ENCODE results near the gene ETV7.

The ETV7 gene

GRCh38 chr6:36335465-36336207, 51.8 kb downstream of the ETV7 start:
- no peak overlapping the region for H3K4me3 ChIP-seq (ENCODE audit: low read depth, low read length)

GRCh38 chr6:36334832-36335459, 52.5 kb downstream of the ETV7 start:
- Histone ChIP-seq H3K4me1 (ENCODE audit: control insufficient read depth, insufficient read depth, low read length) (peaks cover 7% of the 10 kb centered on the region), H3K36me3 (ENCODE audit: control insufficient read depth, insufficient read depth, low read length) (no peaks in the 10 kb centered on the region), H3K27me3 (ENCODE audit: control insufficient read depth, insufficient read depth, low read length) (peaks cover 16% of the 10 kb centered on the region), H3K4me3 (ENCODE audit: low read depth, low read length) (no peak overlapping the region), H3K9ac (ENCODE audit: low read depth, low read length) (no peak overlapping the region), H3K9me3 (ENCODE audit: control insufficient read depth, insufficient read depth, low read length) (no peaks in the 10 kb centered on the region)

More at GRCh38 chr6:36335465-36336207, 51.8 kb downstream of the ETV7 start:
- H3K9me3 ChIP-seq (ENCODE audit: control insufficient read depth, insufficient read depth, low read length) = no peaks in the 10 kb centered on the region
- H3K9ac ChIP-seq (ENCODE audit: low read depth, low read length) = no peak overlapping the region
- H3K36me3 ChIP-seq (ENCODE audit: control insufficient read depth, insufficient read depth, low read length) = no peaks in the 10 kb centered on the region
- H3K27me3 ChIP-seq (ENCODE audit: control insufficient read depth, insufficient read depth, low read length) = peaks cover 18% of the 10 kb centered on the region
- peaks cover 8% of the 10 kb centered on the region for H3K4me1 ChIP-seq (ENCODE audit: control insufficient read depth, insufficient read depth, low read length)

- H3K36me3 ChIP-seq (ENCODE audit: control insufficient read depth, insufficient read depth, low read length) = no peaks in the 10 kb centered on the region
- H3K4me3 ChIP-seq (ENCODE audit: low read depth, low read length) = no peak overlapping the region
- H3K4me1 ChIP-seq (ENCODE audit: control insufficient read depth, insufficient read depth, low read length) = peaks cover 7% of the 10 kb centered on the region
- no peak overlapping the region for H3K9ac ChIP-seq (ENCODE audit: low read depth, low read length)
- no peaks in the 10 kb centered on the region for H3K9me3 ChIP-seq (ENCODE audit: control insufficient read depth, insufficient read depth, low read length)
- peaks cover 8% of the 10 kb centered on the region for H3K27me3 ChIP-seq (ENCODE audit: control insufficient read depth, insufficient read depth, low read length)
Measured at GRCh38 chr6:36333931-36334725, 53.3 kb downstream of the ETV7 start.

GRCh38 chr6:36333171-36333895, 54.1 kb downstream of the ETV7 start:
- Histone ChIP-seq H3K27me3 (ENCODE audit: control insufficient read depth, insufficient read depth, low read length) (peaks cover 4% of the 10 kb centered on the region), H3K9ac (ENCODE audit: low read depth, low read length) (no peak overlapping the region), H3K36me3 (ENCODE audit: control insufficient read depth, insufficient read depth, low read length) (no peaks in the 10 kb centered on the region), H3K4me1 (ENCODE audit: control insufficient read depth, insufficient read depth, low read length) (peaks cover 7% of the 10 kb centered on the region), H3K4me3 (ENCODE audit: low read depth, low read length) (no peak overlapping the region), H3K9me3 (ENCODE audit: control insufficient read depth, insufficient read depth, low read length) (no peaks in the 10 kb centered on the region)

GRCh38 chr6:36331381-36331780, 56.1 kb downstream of the ETV7 start:
- Histone ChIP-seq H3K4me3 (ENCODE audit: low read depth, low read length) (no peak overlapping the region), H3K4me1 (ENCODE audit: control insufficient read depth, insufficient read depth, low read length) (peaks cover 11% of the 10 kb centered on the region), H3K36me3 (ENCODE audit: control insufficient read depth, insufficient read depth, low read length) (no peaks in the 10 kb centered on the region), H3K9ac (ENCODE audit: low read depth, low read length) (no peak overlapping the region), H3K27me3 (ENCODE audit: control insufficient read depth, insufficient read depth, low read length) (peaks cover 4% of the 10 kb centered on the region), H3K9me3 (ENCODE audit: control insufficient read depth, insufficient read depth, low read length) (no peaks in the 10 kb centered on the region)

GRCh38 chr6:36330366-36330765, 57.1 kb downstream of the ETV7 start:
- Histone ChIP-seq H3K36me3 (ENCODE audit: control insufficient read depth, insufficient read depth, low read length) (no peaks in the 10 kb centered on the region), H3K4me1 (ENCODE audit: control insufficient read depth, insufficient read depth, low read length) (peaks cover 11% of the 10 kb centered on the region), H3K27me3 (ENCODE audit: control insufficient read depth, insufficient read depth, low read length) (peaks cover 4% of the 10 kb centered on the region), H3K4me3 (ENCODE audit: low read depth, low read length) (no peak overlapping the region), H3K9me3 (ENCODE audit: control insufficient read depth, insufficient read depth, low read length) (no peaks in the 10 kb centered on the region), H3K9ac (ENCODE audit: low read depth, low read length) (no peak overlapping the region)

- Histone ChIP-seq H3K9me3 (ENCODE audit: control insufficient read depth, insufficient read depth, low read length) (no peaks in the 10 kb centered on the region), H3K27me3 (ENCODE audit: control insufficient read depth, insufficient read depth, low read length) (peaks cover 3% of the 10 kb centered on the region), H3K4me1 (ENCODE audit: control insufficient read depth, insufficient read depth, low read length) (peaks cover 11% of the 10 kb centered on the region), H3K36me3 (ENCODE audit: control insufficient read depth, insufficient read depth, low read length) (no peaks in the 10 kb centered on the region), H3K9ac (ENCODE audit: low read depth, low read length) (no peak overlapping the region), H3K4me3 (ENCODE audit: low read depth, low read length) (no peak overlapping the region)
Measured at GRCh38 chr6:36329798-36330291, 57.6 kb downstream of the ETV7 start.

- Histone ChIP-seq H3K9me3 (ENCODE audit: control insufficient read depth, insufficient read depth, low read length) (no peaks in the 10 kb centered on the region), H3K27me3 (ENCODE audit: control insufficient read depth, insufficient read depth, low read length) (no peaks in the 10 kb centered on the region), H3K4me1 (ENCODE audit: control insufficient read depth, insufficient read depth, low read length) (peaks cover 7% of the 10 kb centered on the region), H3K9ac (ENCODE audit: low read depth, low read length) (no peak overlapping the region), H3K4me3 (ENCODE audit: low read depth, low read length) (no peak overlapping the region), H3K36me3 (ENCODE audit: control insufficient read depth, insufficient read depth, low read length) (no peaks in the 10 kb centered on the region)
Measured at GRCh38 chr6:36328600-36328999, 58.9 kb downstream of the ETV7 start.

- no peak overlapping the region for H3K4me3 ChIP-seq (ENCODE audit: low read depth, low read length)
- H3K9ac ChIP-seq (ENCODE audit: low read depth, low read length) = no peak overlapping the region
- H3K36me3 ChIP-seq (ENCODE audit: control insufficient read depth, insufficient read depth, low read length) = no peaks in the 10 kb centered on the region
- H3K9me3 ChIP-seq (ENCODE audit: control insufficient read depth, insufficient read depth, low read length) = no peaks in the 10 kb centered on the region
- peaks cover 7% of the 10 kb centered on the region for H3K4me1 ChIP-seq (ENCODE audit: control insufficient read depth, insufficient read depth, low read length)
- H3K27me3 ChIP-seq (ENCODE audit: control insufficient read depth, insufficient read depth, low read length) = no peaks in the 10 kb centered on the region
Measured at GRCh38 chr6:36327919-36328236, 59.6 kb downstream of the ETV7 start.

- H3K9ac ChIP-seq (ENCODE audit: low read depth, low read length) = no peak overlapping the region
- H3K27me3 ChIP-seq (ENCODE audit: control insufficient read depth, insufficient read depth, low read length) = no peaks in the 10 kb centered on the region
Measured at GRCh38 chr6:36327226-36327918, 60.1 kb downstream of the ETV7 start.

More at GRCh38 chr6:36327226-36327918, 60.1 kb downstream of the ETV7 start:
- H3K4me1 ChIP-seq (ENCODE audit: control insufficient read depth, insufficient read depth, low read length) = peaks cover 7% of the 10 kb centered on the region
- H3K9me3 ChIP-seq (ENCODE audit: control insufficient read depth, insufficient read depth, low read length) = no peaks in the 10 kb centered on the region
- no peak overlapping the region for H3K4me3 ChIP-seq (ENCODE audit: low read depth, low read length)
- H3K36me3 ChIP-seq (ENCODE audit: control insufficient read depth, insufficient read depth, low read length) = no peaks in the 10 kb centered on the region
